HepG2 (cell line): ENCODE measurements around the gene TMEM35A. TPM values are rescaled to one million over a fixed set of nuclear protein-coding genes. Genes with fewer than 3 reads are reported as not detected.

Experiments
- ELF1 ChIP-seq: sonication (generic); formaldehyde crosslinking; IDR thresholded peaks from 2 replicates; pipeline ENCODE4 v1.4.0; 2020; ENCODE audit warnings: missing genetic modification reagents
- GLI4 ChIP-seq: sonication (generic); formaldehyde crosslinking; IDR thresholded peaks from 2 replicates; pipeline ENCODE4 v1.5.1; 2020; ENCODE audit warnings: missing genetic modification reagents, mild to moderate bottlenecking, moderate library complexity, borderline replicate concordance
- NFYC ChIP-seq: IDR thresholded peaks from 2 replicates; pipeline ENCODE4 v1.6.1; 2016; ENCODE audit warnings: missing genetic modification reagents, missing compliant biosample characterization
- SP5 ChIP-seq: IDR thresholded peaks from 2 replicates; pipeline ENCODE4 v1.6.1; 2016; ENCODE audit warnings: low read depth, borderline replicate concordance
- SRY ChIP-seq: sonication (generic); formaldehyde crosslinking; IDR thresholded peaks from 2 replicates; pipeline ENCODE4 v1.8.0; 2022; ENCODE audit warnings: mild to moderate bottlenecking, missing genetic modification reagents
- ZNF34 ChIP-seq: sonication (generic); formaldehyde crosslinking; IDR thresholded peaks from 2 replicates; pipeline ENCODE4 v1.4.0; 2020; ENCODE audit warnings: mild to moderate bottlenecking, missing genetic modification reagents, borderline replicate concordance
- ZNF543 ChIP-seq: sonication (generic); formaldehyde crosslinking; IDR thresholded peaks from 2 replicates; pipeline ENCODE4 v1.4.0; 2020; ENCODE audit warnings: mild to moderate bottlenecking, missing genetic modification reagents
- ZNF652 ChIP-seq: IDR thresholded peaks from 2 replicates; pipeline ENCODE4 v1.6.1; 2016; ENCODE audit warnings: low read depth, borderline replicate concordance
- ZNF776 ChIP-seq: sonication (generic); formaldehyde crosslinking; IDR thresholded peaks from 2 replicates; pipeline ENCODE4 v1.4.0; 2020; ENCODE audit warnings: mild to moderate bottlenecking, missing genetic modification reagents
- polyA plus RNA-seq, 8 experiments: library from polyadenylated mRNA; depleted of rRNA in 3 of 8; stranded (reverse) in 7 of 8; unstranded in 1 of 8; fragments of >200 nt; fragmentation: Illumina TruSeq in 4 of 8; extraction: Trizol in 4 of 8; gene quantifications; 2 replicates each; pipeline versions ENCODE4 v1.2.1 to v1.2.3, GENCODE V29; 2011 to 2016; ENCODE audit warnings: low read depth in 4 of 8, missing spikeins in 1 of 8, mixed read lengths in 1 of 8; ENCODE audit not compliant: insufficient read depth in 1 of 8
- total RNA-seq, 5 experiments: library from RNA; depleted of rRNA; stranded (reverse); fragments of >200 nt; fragmentation: Illumina TruSeq; extraction: Trizol; gene quantifications; 2 replicates each; pipeline ENCODE4 v1.2.3, GENCODE V29; 2016; ENCODE audit warnings: low read depth in 1 of 5
- TF ChIP-seq, protein P1 (sequence below): IDR thresholded peaks from 2 replicates; pipeline ENCODE4 v1.6.1; 2016; ENCODE audit warnings: missing compliant biosample characterization, missing genetic modification reagents, borderline replicate concordance
- TF ChIP-seq, protein P2 (sequence below): sonication (generic); formaldehyde crosslinking; IDR thresholded peaks from 2 replicates; pipeline ENCODE4 v1.5.0; 2020; ENCODE audit warnings: mild to moderate bottlenecking, missing genetic modification reagents, borderline replicate concordance
- TF ChIP-seq, protein P3 (sequence below), 2 experiments: fragments of 450-650 bp in 1 of 2; sonication (generic) in 1 of 2; formaldehyde crosslinking in 1 of 2; IDR thresholded peaks; 2 replicates each; pipeline versions ENCODE4 v1.6.1 to v1.8.0; 2016 to 2022; ENCODE audit warnings: antibody characterized with exemption in 1 of 2, mild to moderate bottlenecking in 1 of 2, missing genetic modification reagents in 1 of 2

TMEM35A gene
- total and polyA plus RNA-seq, 2 of the 13 experiments (the other 11 are each of a cell fraction or from before 2014, with no cell fraction given): 0.03 TPM; not detected in 1

DNA sequence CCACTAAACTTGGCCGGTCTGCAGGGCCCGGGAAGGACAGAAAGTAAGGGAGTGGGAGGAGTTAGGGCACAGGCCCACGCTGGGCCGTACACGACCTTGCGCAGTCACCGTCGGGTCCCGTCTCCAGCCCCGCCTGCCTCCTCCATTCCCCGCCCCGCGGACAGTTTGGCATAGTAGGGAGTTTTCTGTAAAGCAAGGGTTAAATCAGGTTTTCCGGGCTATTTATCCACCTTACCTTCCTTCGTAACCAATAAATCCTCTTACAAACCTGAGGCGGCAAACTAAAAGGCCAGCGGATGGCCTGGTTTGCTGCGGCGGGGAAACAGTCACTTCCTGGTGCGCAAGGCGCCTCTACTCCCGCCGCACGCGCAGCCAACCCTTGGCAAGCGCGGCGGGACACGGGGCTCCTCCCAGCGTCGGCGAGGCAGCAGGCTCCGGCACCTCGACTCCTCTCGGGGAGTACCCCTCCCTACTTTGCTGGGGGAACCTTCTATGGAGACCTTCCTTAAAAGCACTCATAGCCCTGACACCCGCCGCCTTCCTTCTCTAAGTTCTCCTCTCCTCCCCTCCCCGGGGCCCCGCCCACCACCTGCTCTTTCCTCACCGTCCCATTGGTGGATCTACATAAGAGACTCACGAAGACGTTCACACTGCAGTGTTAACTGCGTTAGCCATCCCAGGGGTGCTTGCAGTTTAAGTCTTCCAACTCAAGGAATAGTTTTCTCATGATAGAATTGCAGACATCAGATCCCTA is 27.0 kb upstream of the TMEM35A start, which contains the start of gene TRMT2B (continued):
- TF ChIP-seq NFYC (CRISPR knock-in tag) (peak; percentile 30; the same call in 1 of the 2 replicates), ZNF543 (CRISPR knock-in tag) (no peak), ZNF776 (CRISPR knock-in tag) (no peak), SP5 (CRISPR knock-in tag) (peak; percentile 15; the same call in 1 of the 2 replicates), GLI4 (0 out of 2 replicates have a peak, but pooled peaks have one; percentile 11), ZNF652 (peak; percentile 65; the same call in 1 of the 2 replicates), ZNF34 (CRISPR knock-in tag) (no peak), SRY (CRISPR knock-in tag) (0 out of 2 replicates have a peak, but pooled peaks have one; percentile 43), ELF1 (peak; percentile 84)
- TF ChIP-seq, protein P1, sequence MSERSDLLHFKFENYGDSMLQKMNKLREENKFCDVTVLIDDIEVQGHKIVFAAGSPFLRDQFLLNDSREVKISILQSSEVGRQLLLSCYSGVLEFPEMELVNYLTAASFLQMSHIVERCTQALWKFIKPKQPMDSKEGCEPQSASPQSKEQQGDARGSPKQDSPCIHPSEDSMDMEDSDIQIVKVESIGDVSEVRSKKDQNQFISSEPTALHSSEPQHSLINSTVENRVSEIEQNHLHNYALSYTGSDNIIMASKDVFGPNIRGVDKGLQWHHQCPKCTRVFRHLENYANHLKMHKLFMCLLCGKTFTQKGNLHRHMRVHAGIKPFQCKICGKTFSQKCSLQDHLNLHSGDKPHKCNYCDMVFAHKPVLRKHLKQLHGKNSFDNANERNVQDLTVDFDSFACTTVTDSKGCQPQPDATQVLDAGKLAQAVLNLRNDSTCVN (CRISPR knock-in tag): no peak
- TF ChIP-seq, protein P2, sequence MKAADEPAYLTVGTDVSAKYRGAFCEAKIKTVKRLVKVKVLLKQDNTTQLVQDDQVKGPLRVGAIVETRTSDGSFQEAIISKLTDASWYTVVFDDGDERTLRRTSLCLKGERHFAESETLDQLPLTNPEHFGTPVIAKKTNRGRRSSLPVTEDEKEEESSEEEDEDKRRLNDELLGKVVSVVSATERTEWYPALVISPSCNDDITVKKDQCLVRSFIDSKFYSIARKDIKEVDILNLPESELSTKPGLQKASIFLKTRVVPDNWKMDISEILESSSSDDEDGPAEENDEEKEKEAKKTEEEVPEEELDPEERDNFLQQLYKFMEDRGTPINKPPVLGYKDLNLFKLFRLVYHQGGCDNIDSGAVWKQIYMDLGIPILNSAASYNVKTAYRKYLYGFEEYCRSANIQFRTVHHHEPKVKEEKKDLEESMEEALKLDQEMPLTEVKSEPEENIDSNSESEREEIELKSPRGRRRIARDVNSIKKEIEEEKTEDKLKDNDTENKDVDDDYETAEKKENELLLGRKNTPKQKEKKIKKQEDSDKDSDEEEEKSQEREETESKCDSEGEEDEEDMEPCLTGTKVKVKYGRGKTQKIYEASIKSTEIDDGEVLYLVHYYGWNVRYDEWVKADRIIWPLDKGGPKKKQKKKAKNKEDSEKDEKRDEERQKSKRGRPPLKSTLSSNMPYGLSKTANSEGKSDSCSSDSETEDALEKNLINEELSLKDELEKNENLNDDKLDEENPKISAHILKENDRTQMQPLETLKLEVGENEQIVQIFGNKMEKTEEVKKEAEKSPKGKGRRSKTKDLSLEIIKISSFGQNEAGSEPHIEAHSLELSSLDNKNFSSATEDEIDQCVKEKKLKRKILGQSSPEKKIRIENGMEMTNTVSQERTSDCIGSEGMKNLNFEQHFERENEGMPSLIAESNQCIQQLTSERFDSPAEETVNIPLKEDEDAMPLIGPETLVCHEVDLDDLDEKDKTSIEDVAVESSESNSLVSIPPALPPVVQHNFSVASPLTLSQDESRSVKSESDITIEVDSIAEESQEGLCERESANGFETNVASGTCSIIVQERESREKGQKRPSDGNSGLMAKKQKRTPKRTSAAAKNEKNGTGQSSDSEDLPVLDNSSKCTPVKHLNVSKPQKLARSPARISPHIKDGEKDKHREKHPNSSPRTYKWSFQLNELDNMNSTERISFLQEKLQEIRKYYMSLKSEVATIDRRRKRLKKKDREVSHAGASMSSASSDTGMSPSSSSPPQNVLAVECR (CRISPR knock-in tag): peak; percentile 44; the same call in 1 of the 2 replicates
- TF ChIP-seq, protein P3, sequence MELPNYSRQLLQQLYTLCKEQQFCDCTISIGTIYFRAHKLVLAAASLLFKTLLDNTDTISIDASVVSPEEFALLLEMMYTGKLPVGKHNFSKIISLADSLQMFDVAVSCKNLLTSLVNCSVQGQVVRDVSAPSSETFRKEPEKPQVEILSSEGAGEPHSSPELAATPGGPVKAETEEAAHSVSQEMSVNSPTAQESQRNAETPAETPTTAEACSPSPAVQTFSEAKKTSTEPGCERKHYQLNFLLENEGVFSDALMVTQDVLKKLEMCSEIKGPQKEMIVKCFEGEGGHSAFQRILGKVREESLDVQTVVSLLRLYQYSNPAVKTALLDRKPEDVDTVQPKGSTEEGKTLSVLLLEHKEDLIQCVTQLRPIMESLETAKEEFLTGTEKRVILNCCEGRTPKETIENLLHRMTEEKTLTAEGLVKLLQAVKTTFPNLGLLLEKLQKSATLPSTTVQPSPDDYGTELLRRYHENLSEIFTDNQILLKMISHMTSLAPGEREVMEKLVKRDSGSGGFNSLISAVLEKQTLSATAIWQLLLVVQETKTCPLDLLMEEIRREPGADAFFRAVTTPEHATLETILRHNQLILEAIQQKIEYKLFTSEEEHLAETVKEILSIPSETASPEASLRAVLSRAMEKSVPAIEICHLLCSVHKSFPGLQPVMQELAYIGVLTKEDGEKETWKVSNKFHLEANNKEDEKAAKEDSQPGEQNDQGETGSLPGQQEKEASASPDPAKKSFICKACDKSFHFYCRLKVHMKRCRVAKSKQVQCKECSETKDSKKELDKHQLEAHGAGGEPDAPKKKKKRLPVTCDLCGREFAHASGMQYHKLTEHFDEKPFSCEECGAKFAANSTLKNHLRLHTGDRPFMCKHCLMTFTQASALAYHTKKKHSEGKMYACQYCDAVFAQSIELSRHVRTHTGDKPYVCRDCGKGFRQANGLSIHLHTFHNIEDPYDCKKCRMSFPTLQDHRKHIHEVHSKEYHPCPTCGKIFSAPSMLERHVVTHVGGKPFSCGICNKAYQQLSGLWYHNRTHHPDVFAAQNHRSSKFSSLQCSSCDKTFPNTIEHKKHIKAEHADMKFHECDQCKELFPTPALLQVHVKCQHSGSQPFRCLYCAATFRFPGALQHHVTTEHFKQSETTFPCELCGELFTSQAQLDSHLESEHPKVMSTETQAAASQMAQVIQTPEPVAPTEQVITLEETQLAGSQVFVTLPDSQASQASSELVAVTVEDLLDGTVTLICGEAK (IDR thresholded peaks at IDR 0.05): no peak
- TF ChIP-seq, protein P3 (CRISPR knock-in tag; IDR thresholded peaks at IDR 0.05): 0 out of 2 replicates have a peak, but pooled peaks have one; percentile 36
